HG03558 (cell line): ENCODE results near the gene HS2ST1.
"Not testable (repeated sequence)": the region's sequence is repeated elsewhere in the genome, so short reads cannot be mapped to it uniquely, and the experiment has no call there.

ENCODE experiments used
- ATAC-seq: cut with Tn5 transposase; IDR thresholded peaks from one replicate; pipeline ENCODE4 v1.9.1; 2021; ENCODE audit warnings: moderate number of reproducible peaks; ENCODE audit not compliant: unreplicated experiment; ENCODE audit errors: extremely low read depth

The HS2ST1 gene

DNA sequence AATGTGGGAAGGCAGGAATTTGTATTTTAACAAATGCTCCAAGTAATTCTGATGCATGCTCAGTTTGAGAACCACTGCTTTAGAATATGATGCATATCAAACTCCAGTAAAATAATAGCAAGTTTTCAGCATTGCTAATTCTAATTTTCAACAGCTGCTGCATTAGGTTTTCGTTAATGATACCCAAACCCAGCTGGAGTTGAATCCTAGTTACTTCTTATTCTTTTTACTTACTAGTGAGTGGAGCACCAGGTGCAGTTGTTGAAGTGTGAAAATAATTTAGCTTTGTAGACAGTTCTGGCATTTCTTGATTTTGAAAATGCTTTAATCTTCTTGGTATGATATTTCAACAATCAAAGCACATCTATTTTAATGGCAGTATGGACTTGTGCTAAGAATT lies 138.5 kb downstream of the HS2ST1 start:
- no peak for ATAC-seq

DNA sequence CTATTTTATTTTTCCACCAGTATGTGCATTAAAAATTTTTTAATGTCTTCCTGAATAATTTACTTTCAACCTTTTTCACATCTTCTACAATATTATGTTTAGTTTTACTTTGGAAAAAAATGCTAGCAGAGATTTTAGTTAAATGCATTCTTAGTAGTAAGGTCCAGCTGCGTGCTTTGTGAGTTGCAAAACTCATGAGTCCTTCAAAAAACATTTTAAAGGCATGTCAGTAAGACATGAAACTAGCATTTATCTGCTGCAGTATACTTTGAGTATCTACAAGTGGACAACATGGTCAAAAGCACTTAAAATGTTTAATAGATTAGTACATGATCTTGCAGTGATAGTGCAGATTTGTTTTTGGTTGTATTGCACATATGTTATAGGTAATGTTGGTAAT lies 139.0 kb downstream of the HS2ST1 start:
- ATAC-seq = no peak

DNA sequence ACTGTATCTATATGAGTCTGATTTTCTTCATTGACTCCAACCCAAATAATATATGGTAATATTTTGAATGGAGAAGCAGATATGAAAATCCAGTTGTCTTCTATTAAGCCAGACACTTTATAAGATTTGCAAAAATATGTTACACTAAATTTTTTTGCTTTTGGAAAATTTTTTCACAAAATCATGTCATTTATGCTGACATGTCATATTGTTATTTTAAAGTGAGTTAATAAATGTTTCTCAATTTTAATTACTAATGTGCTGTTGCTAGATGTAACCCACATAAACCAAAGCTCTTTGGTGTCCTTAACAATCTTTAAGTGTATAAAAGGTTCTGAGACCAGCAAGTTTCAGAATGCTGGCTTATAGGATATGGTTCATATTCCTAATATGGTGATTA lies 142.5 kb downstream of the HS2ST1 start:
- ATAC-seq = no peak

DNA sequence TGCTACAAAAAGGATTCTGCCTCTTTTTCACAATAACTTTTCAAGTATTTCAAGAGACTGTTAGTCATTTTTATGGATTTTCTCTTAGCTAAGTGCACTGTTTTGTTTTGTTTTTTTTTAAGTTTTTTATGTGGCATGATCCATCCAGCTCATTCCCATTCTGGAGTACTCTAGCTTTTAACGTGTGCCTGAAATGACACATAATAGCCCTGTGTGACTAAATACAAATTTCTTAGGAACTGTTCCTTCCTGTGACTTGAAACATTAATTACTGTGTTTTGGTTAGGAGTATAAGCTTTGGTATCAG lies 143.9 kb downstream of the HS2ST1 start:
- no peak for ATAC-seq

DNA sequence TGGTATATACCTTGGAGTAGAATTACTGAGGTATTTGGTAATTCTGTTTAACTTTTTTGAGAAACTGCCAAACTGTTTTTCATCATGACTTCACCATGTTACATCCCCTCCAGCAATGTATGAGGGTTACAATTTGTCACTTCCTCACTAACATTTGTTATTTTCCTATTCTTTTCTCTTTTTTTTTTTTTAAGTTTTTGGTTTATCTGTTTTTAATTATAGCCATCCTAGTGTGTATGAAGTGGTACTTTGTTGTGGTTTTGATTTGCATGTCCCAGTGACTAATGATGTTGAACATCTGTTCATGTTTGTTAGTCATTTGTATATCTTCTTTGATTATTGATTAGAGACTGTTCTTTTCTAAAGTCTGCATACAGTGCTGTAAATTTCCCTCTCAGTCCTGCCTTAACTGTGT lies 147.3 kb downstream of the HS2ST1 start:
- ATAC-seq = peak; percentile 42

DNA sequence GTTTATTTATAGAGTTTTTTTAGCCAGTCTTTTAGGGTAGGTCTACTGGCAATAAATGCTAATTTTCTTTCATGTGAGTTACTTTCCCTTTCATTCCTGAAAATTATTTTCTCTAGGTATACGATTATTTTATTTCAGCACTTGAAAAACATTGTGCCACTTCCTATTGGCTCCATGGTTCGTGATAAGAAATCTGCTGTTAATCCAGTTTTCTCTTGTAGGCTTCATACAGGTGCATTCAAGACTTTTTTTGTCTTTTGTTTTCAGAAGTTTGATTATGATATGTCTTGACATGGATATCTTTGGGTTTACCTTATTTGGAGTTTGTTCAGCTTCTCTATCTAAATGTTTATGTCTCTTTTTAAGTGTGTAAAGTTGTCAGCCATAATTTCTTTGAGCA lies 148.3 kb downstream of the HS2ST1 start:
- no peak for ATAC-seq

DNA sequence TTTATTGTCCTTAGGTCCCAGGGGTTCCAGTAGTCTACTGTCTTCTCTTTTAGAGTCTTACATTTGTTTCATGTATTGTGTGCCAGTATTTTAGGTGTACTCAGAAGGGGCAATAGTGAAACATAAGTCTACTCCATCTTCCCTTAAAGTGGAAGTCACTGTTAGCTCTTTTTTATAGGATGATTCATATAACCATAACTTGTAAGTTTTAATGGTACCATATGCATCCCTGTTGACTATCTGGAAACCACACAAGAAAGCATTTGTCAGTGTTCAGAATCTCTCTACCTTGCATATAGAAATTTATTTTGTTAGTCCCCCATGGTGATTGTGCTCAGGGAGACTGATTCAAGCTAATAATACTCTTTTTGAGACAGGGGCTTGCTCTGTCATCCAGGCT lies 149.9 kb downstream of the HS2ST1 start:
- ATAC-seq = no peak

DNA sequence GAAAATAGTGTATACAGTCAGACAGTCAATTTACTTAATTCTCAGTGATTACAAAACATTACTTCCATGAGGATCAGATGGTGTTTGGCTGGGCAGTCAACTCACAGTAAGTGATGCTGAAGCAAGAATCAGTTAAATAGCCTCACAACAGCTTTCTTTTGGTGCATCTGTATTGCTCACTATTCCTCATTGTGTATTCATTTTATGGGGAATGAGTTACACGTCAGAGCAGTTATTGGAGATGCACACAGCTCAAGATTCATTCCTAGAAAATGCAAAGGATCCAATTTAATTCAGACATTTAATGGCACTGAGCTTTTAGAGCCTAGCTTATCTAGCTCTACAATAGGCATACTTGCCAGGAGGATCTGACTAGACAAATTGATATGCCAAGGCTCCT lies 150.6 kb downstream of the HS2ST1 start:
- no peak for ATAC-seq

DNA sequence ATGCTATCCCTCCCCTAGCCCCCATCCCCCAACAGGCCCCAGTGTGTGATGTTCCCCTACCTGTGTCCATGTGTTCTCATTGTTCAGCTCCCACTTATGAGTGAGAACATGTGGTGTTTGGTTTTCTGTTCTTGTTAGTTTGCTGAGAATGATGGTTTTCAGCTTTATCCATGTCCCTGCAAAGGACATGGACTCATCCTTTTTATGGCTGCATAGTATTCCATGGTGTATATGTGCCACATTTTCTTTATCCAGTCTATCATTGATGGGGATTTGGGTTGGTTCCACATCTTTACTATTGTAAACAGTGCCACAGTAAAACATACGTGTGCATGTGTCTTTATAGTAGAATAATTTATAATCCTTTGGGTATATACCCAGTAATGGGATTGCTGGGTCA lies 152.3 kb downstream of the HS2ST1 start:
- not testable (repeated sequence) for ATAC-seq

DNA sequence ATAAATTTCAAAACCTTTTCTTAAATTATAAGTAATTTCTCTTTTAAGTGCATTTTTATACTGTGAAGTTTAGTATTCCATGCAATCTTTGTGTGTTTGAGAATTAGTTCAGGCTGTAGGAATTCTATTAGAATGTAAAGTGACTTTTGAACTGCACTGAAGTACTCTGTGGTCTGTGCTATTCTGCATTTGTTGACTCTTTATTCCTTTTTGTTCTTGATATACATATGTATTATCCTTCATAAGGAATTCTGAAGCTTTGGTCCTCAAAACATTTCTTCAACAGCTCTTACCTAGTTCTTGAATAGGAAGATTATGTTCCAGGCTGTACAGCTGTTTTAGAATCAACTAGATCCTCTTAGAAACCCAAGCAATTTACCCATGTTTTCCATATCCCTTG lies 158.0 kb downstream of the HS2ST1 start:
- no peak for ATAC-seq

DNA sequence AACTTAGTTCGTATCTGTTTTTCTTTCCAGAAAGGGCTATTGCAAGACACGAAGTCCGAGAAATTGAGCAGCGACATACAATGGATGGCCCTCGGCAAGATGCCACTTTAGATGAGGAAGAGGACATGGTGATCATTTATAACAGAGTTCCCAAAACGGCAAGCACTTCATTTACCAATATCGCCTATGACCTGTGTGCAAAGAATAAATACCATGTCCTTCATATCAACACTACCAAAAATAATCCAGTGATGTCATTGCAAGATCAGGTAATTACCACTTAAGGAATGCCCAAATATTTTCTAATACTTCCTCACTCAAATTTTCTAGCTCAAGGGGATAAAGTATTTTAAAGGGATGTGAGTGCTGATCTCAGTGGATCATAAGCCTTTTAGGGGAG lies 158.5 kb downstream of the HS2ST1 start:
- ATAC-seq = no peak

DNA sequence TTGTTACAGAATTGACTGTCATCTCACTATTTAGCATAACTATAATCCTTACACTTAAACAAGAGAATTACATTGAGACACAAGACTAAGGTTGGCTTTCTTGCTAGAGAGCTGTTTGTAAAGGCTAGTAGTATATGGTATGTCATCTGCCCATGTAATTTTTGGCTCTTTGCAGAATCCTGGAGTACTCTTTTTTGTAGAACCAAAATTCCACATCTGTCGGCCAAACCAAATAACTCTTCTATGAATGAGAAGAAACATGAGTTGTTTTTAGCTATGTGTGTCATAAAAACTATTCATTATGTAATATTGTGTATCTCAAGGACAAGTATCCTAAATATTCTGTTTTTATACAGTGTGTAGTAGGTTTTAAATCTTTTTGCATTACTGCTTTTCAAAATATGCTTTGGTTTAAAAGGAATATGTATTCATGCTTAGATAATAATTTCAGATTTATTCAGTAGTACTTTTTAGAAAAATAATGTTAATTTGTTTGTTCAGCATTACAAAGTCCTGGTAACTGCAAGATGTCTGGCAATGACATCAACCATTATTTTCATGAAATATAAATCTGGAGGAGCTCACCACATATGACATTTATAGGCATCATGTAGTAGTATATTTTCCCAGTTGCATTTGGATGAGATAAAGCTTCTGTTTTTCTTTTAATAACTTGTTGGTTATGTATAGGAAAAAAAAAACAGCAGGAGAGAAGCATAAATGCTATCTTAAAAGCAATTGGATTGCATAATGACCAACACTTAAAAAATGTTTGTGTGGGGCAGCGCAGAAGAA lies 159.8 kb downstream of the HS2ST1 start:
- ATAC-seq = no peak

DNA sequence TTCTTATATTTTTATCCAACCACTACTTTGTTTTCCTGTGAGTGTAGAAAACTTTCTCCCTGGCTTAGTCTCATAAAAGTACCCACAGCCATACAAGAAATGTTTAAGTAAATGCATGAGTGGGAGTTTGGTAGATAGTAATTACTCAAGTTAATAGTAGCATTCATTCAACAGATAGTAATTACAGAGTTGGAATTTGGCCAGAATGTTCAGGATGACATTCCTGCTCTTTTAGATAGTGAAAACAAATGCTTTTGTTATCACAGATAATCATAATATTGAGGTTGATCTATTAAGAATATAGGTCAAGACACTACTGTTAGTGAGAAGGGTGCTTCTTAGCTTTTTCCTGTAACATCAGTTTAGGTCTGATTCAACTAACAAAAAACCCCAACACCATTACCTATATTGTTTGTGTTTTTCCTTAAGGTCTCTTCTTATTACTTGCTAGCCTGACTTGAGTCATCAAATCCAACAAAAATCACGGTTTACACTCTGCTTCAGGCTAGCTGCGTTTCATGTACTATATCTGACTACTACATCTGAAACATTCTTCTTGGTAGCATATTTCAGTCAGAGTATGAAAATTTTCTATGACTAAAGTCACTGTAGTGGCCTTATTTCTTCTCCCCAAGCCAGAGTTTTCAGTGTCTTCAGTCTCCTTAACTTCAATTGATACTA lies 163.7 kb downstream of the HS2ST1 start:
- ATAC-seq = no peak

DNA sequence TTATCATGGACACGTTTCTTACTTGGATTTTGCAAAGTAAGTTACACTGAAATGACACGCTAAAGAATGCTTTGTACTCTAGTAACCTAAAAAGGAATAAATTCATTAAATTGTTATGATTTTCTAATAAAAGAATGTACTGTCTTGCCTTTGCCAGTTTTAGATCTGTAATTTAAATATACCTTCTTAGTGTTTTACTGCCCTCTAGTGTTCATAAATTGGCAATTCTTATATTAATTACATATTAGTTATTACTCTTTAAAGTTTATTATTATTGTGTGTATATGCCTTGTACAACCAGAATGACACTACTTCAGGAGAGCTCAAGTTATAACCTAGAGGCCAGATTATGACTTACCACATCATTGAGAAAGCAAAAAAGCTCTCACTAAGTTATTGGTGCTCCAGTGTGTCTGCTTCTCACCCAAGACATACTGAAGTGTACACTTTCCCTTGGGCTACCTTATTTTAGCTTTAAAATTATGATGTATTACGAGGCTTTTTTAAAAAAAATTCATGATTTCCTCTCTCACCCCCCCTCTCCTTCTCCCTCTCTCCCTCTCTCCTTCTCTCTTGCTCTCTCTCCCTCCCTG lies 169.9 kb downstream of the HS2ST1 start:
- no peak for ATAC-seq

DNA sequence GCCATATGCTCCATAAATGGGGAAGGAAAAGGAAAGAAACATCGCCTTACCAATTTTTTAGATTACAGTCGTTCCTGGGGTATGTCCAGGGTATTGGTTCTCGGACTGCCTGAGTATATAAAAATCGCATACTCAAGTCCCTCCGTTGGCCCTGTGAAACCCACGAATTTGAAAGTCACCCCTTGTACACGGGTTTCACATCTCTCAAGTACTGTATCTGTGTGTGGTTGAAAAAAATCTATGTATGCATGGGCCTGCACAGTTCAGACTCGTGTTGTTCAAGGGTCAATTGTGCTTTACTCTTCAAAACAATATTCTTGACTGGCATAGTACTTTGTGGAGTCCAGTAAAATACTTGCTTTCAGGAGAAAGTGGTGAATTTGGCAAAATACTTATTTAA lies 171.7 kb downstream of the HS2ST1 start:
- no peak for ATAC-seq

DNA sequence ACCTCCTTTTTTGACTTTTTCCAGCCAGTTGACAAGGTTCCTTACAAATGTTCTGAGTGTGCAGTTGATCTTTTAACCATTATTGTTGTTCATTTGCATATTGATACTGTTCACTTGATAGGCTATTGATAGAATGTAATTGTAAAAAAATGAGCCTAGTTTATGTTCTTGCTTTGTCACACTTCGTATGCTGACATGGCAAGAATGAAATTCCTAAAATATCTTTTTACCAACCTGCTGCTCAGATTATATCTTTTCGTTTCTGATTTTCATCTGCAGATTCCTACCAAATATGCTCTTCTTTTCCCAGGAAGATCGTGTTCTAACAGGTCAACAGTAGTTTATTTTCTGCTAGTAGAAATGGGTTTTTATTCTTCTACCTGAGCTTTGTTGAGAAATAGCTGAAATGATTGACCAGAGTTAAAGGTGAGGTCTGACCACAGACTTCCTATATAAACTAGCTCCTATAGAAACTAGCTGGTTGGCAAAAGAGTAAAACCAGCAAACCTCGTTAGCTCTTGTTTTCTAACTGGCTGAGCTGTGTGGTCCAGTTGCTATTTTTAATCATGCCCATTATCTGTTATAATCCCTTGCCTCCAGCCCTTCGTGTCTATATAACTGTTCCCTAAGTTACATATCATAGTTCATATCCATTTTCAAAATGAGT lies 174.8 kb downstream of the HS2ST1 start:
- ATAC-seq = no peak

DNA sequence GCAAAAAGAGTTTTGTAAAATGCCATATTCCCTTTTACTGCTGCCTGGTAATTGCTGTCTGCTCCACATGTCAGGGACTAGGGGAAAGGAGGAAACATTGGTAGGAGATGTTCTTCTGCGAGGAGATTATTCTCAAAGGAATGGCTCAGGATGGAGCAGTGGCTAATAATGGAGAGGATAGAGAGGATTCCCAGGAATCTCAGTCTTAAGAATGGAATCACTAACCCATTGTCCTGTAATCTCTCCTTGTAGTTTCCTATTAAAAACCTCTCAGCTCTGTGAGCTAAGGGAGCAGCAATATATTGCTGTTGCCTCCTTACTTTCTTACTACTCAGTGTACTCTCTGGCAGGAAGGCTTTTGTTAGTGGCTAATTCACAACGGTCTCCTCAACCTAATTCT lies 175.4 kb downstream of the HS2ST1 start:
- ATAC-seq = no peak

DNA sequence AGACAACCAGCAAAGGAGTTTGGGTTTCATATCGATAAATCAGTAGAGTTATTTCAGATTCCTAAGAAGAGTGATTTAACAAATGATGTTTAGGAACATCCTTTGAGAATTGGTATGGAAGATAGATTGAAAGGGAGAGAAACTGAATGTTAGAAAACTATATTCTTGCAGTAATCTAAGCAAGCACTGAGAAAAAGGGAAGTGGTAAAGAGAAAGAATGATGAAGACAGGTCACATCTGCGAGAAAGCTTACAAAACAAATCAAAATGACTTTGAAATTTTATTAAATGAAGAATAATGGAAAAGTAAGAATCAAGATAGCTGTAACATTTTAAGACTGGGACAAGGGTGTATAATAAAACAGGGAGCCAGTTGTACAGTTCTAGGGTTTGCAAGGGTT lies 177.0 kb downstream of the HS2ST1 start:
- ATAC-seq = no peak

DNA sequence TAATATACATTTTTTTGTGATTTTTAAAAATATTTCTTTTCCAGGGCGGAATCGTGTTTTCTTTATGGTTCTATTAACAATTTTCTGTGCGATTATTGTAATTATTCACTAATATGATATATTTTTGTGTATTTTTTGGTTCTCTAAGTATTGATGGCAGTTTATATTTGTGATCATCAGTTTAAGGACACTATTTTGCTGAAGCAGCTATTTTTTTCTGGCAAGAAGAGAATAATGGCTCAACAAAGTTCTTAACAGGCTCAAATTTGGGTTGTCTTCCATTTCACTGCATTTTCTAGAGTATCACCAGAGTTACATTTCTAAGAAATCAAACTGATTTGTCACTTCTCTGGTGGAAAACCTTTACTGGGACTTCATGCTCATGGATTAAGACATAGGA lies 178.4 kb downstream of the HS2ST1 start:
- ATAC-seq = no peak

DNA sequence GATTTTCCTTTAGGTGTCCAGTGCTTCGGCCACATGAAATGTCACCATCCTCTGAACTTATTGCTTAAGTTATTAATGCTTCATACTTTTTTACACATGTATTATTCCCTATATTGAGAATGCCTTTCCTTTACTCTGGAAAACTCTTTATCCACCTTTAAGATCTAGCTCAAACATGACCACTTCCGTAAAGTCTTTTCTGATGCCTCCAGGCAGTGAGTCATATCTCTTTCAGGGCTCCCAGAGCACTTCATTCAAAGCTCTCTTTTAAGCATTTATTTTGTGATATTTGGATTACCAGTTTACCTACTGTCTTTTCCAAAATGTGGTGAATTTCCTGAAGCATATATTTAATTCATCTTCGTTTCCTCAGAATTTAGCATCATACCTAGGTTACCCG lies 178.9 kb downstream of the HS2ST1 start:
- ATAC-seq = no peak

DNA sequence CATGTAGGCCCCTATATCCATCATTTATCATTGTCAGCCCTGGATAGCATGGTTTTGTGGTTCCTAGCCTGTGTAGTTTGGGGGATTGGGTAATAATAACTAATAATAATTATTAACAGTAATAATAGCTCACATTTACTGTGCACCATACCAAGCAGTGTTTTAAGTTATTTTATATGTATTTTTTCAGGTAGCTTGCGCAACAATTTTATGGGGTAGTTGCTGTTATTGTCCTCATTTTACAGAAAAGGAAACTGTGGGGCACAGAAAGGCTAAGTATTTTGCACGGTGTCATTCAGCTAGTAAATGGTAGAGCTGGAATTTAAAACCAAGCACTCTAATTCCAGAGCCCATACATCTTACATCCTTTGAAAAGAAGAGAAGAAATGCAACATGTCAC lies 179.8 kb downstream of the HS2ST1 start:
- ATAC-seq = no peak
